ENCODE data around the gene SGK1.
"Not testable (repeated sequence)": the region's sequence is repeated elsewhere in the genome, so short reads cannot be mapped to it uniquely, and the experiment has no call there.

The SGK1 gene

DNA sequence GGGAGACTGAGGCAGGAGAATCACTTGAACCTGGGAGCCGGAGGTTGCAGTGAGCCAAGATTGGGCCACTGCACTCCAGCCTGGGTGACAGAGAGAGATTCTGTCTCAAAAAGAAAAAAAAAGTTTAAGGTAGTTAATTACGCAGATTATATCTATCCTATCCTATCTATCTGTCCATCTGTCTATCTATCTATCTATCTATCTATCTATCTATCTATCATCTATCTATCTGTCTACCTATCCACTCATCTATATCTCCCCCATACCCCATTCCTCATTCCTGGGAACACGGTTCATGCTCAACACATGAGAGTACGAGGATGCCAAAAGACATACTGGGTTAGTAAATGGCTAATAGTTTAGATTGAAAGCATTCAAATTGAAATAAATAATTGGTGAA, 8.3 kb upstream of the SGK1 start:
- DNase-seq: not testable (repeated sequence)

DNA sequence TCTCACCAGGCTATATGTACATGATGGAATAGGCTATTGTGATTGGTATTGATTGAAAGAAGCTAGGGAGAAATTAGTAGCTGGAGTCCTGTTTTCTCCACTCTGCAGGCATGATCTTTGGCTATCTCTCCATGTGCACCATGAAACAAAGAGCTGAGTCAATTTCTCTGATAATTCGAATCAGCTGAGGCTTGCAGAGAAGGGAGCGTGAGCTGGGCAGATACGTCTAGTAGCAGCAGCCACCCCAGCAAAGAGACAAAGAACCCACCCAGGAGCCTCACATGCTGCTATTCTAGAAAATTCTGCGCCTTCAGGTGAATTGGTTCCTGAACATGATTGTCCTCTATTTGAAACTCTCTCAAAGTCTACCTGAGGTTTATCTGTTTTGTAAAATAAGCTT, 6.9 kb upstream of the SGK1 start:
- no peak for DNase-seq

DNA sequence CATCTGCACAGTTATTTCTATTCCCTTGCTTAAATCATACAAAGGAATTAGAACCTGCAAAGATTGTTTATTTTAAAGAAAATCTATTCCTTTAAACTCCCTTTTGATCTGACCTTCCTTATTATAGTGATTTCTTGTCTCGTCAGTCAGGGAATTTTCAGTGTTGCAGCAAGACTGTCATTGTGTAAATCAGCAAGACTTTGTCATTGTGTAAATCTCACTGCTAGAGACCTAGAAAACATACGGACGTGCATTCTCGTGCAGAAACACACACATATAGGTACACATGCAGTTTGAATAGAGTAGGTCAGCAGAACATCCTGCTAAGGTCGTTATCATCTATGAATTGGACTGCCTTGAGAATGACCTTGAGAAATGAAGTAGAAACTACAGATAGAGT, 6.2 kb upstream of the SGK1 start:
- DNase-seq: no peak

DNA sequence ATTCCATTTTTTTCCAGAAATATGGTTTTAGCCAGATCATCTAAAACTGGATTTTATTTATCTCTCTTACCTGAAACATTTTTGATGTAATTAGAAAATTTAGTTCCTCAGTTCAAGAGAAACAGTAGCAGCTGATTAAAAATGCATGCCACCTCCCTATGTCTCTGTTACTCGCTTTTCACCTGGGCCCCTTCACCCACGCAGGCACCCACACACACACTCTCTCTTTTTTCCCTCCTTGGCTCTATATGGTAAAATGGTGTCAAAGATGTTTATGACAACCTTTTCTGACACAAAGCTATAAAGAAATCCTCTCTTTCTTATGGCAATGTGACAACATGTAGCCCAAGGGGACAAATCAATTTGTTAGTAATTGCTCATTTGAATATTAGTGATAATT, 5.8 kb upstream of the SGK1 start:
- no peak for DNase-seq

DNA sequence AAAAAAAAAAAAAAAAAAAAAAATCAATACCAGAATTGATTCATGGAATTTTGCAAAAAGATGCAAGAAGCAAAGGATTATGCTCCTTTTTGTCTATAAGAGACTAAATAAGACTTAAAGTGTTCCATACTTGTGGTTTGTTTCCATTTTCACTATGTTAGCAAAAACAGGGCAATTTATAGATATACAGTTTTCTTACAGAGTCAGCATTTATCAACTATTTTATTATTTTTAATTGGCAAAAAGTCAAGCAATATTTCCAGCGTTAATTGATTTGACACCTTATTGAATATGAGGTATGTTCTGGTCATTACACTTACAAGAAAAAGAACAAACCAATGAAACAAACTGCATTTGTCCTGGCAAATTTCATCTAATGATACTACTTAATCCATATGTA, 5.4 kb upstream of the SGK1 start:
- DNase-seq: no peak

DNA sequence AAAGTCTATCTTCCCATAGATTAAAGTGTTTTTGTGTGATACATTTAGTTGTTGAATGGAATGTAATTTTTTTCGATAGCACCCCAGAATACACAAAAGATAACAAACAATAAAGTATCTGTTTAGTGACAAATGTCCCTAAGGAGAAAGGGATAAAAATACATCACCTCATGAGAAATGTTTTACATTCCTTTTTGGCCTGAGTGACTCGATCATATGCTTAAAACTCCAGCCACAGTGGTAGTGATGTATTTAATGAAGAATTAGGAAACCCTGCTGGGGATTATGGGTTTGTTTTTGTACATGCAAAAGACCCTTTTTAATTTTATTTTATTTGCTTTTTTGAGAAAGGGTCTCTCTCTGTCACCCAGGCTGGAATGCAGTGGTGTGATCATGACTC, 4.3 kb upstream of the SGK1 start:
- DNase-seq: no peak

DNA sequence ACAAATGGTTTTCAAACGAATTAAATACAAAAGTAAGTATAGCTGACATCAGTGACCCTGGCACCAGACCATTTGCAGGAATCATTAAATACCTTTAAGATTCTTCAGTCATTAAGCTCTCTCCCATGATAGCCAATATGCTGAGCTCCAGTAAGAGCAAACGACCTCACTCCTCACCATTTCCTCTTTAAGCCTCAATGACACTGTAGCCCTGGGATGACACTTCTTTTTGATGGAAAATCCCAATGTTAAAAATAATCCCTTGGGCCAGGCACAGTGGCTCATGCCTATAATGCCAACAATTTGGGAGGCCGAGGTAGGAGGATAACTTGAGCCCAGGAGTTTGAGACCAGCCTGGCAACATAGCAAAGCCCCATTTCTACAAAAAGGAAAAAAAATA, 3.3 kb upstream of the SGK1 start:
- no peak for DNase-seq

DNA sequence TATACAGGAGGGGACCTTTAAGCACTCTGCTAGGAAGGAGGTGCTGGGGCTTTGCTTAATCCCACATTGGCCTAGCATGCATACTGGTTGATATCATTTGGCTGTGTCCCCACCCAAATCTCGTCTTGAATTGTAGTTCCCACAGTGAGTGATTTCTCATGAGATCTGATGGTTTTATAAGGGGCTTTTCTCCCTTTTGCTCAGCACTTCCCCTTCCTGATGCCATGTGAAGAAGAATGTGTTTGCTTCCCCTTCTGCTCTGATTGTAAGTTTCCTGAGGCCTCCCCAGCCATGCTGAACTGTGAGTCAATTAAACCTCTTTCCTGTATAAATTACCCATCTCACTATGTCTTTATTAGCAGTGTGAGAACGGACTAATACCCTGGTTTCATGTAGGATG, 1.8 kb upstream of the SGK1 start:
- not testable (repeated sequence) for DNase-seq

DNA sequence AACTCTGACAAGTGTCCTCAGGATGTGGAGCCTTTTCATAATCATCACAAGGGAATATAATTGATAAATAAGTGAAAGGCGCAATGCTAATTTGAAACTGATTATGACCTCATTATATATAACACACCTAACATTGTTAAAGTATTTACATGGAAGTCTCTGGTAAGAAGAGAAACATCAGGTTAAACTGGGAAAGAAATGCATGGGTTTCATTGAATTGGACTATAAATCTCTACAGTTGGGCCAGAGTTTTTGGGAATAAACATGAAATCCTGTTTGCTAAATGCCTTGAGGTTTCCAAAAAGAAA, 1.0 kb upstream of the SGK1 start:
- DNase-seq: no peak

DNA sequence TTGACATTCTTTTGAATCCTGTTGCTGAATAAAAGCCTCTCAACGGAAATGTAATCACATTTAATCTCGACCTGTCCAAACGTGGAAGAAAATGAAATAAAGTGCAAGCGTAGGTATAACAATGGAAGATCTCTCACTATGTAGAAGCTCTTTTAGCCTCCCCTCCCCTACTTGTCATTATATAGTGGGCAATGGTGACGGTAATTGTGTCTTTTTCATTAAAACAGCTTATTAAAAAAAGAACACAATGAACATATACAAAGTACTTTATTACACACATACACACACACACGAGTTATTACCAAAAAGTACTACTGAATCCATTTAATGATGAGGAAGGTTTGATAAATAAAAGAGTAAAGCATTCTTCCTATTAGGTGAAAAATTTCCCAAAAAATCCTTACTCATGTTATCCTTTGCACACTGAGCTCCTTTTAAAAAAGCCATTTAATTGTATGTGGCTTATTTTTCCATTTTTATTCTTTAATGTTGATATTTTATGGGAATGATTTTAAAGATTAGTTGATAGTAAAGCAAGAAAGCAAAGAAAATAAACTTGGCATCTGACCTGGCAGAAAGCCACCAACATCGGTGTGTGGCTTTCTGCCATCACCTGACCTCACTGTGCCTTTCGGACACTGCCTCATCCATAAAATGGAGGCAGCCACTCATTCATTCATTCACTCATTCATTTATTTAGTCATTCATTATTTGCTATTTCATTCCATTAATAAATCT, 493 bp upstream of the SGK1 start:
- DNase-seq: no peak

DNA sequence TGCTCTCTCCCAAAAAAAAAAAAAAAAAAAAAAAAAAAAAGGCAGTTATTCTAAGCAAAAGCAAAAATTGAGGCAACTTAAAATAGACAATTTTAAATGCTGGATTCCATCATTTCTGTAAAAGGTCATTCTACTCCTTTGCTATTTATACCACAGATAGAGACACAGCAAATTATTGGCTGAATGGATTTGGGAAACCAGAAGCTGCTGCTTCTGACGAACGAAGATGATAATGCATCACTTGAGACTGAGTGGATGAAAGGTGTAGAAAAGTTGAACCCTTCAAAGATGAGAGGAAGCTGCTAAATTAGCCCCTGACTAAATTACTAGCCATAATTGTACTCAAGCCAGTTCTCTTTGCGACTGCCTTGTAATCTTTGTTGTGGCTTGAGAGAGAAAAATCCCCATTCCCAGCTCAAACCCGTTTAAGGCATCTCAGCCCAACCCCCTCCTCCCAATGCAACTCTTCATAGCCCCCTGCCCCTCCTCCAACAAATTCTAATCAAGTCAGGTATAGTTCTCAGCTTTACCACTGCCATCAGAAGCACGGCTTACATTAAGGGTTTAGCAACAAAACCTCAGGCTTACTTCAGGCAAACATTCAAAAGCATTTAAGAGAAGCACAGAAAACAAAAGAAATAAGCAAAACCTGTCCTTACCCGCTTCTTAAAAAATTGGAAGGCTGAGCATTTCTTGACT, 1.0 kb downstream of the SGK1 start:
- no peak for DNase-seq

DNA sequence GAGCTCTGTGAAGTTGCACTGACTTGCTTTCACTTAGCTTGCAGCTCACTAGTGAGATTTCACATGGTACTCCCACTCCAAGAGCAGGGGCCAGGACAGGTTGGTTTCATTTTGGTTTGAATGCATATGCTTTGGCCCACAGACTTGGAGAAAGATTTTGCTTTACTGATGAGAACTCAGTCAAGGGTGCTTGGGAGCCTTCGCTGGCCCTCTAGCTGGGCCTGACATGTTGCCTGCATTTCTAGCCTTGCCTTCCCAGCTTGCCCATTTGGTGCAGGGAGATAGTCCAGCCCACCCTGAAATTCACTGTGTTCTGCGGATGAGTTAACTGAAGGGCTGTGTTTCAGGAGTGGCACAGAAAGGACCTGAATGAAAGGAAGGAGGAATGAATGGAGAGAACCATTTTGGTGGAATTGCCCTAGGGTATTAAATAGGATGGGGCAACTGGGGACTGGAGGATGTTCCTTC, 1.9 kb downstream of the SGK1 start:
- no peak for DNase-seq

DNA sequence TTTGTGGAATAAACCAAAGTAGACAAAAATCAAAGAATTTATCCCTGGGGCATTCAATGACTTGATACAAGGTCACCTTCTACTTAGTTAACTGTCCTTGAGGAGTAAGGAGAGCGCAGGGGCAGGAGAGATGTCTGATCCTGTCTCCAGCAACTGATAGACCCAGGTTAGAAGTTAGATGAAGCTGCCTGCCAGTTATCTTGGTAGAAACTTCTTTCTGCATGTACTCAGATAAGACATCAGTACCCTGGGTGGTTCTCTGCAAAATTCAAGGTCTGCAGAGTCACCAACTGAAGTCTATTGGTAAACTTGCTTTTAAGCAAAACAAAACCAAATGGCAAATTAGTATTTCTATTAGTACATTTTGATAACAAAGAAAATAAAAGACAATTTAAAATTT, 2.7 kb downstream of the SGK1 start:
- no peak for DNase-seq

DNA sequence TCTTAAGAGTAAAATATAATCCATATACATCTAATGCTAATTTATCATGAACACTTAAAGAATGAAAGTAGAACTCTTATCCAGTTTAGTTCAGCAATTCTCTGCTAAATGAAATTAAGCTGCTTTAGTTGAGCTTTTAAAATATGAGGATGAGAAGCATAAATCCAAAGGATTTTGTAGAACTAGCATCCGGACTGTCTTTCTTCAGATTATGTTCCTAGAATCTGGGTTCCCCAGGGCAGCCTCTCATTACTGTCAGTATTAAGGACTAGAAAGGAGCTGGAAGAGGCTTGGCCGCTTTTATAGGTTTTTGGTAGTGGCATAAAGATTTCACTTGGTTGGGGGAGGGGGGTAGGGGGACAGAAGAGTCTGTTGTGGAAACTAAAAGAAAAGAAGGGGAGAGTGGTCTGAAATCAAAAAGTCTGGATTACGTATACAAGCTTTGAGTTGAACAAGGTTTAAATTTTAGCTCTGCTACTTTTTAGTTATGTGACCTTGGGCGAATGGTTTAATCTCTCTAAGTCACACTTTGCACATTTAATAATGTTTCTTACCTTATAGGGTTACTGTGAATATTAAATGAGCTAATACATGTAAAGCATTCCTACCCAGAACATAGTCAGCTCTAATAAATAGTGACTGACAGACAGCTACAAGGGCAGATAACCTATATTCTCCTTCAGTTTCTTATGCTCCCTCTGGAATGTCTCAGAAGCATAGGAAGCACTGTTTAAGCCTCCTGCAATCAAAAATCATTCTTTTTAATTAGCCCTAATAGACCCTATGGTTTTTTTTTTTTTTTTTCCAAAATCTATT, 3.7 kb downstream of the SGK1 start:
- no peak for DNase-seq

DNA sequence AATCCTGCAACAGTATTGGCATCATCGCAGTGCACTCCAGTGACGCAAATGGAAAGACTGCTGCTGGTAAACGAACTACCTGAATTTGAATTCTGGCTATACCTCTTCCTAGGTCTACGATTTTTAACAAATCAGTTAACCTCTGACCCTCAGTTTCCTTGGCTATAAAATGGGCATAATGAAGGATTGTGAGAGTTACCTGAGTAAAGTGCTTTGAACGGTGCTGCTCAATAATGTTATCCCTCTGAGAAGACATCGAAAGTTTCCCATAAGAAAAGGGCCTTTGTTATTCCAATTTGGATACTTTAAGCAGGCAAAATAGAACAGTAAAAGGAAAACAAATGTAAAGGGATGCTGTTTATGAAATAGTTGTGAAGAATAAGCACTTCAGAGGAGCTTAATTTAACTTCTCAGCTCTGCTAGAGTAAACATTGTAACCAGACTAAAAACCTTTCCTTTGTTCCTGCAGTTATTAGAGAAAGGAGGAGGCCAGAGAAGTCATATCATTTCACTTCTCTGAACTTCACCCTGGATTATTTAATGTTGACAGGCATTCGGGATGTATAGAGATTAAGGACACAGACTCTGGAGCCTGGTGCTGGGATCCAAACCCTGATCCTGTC, 5.8 kb downstream of the SGK1 start:
- no peak for DNase-seq

DNA sequence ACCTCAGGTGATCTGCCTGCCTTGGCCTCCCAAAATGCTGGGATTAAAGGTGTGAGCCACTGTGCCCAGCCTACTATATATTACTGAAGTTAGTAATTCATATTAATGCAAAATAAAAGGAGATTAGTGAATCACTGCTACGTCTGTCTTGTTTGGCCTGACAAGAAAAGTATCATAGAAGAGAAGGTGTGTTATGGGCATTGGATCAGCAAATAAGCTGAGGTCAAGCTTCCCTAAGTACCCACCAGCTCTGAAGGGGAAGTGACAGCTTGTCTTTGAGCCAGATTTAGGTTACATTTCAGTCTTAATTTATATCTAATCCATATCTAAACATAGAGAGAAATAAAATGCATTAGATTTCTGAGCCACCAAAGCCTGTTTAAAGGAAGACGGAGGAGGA, 7.1 kb downstream of the SGK1 start:
- DNase-seq: no peak

DNA sequence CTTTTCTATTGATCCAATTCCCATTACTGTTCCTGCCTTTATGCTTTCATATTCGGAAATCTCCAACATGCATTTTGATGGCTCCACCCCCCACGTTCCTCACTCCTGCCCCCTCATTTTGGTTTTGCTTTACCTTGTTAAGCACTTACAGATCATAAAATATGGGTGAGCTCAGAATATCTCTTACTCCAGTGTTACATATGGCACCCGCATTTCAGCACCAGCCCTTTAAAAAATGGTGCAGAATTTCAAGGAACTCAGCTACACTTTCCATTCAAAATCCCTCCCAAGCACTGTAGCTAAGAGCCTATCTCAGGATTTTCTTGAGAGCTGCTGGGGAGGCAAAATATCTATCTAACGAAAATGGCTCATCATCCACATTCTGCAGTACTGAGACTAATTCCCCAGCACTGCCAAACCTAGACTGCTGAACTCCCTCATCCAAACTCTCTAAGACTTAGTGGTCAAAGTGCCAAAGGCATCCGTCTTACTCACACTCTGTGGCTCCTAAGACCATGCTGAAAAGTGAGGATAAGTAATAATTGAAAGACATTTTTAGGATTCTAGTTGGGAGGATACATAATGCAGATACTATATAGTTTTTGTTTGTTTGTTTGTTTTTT, 7.8 kb downstream of the SGK1 start:
- no peak for DNase-seq

DNA sequence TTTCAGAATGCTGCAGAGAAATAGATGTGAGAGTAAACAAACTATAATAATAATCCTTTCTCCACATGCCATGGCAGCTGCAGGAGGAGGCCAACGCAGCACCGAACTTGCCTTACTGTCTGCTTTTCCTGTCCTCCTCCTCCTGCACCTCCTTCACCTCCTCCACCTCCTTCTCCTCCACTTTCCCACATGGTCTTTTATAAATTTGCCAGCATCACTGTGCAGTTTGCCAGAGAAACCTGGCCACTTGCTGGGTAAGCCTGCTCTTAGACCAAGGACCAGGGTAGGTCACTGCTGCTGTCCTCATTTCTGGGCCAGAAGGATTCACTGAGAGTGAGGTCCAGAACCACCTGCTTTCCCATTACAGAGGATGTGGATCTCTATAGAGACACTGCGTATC, 8.7 kb downstream of the SGK1 start:
- no peak for DNase-seq

DNA sequence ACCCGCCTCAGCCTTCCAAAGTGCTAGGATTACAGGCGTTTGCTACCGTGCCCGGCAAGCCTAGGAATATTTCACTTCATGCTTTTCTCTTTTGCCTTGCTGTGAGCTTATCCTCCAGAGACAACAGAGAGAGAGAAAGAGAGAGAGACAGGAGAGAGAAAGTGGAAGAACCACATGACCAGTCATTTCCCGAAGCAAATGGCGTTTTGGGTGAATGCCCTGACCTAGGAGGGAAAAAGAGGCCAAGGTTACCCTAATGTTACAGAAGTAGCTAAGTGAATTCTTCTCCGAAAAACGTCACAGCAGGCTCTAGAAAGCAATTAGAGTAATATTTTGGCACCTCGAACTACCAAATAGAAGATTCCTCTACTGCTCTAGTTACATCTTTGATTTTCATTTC, 9.1 kb downstream of the SGK1 start:
- no peak for DNase-seq

DNA sequence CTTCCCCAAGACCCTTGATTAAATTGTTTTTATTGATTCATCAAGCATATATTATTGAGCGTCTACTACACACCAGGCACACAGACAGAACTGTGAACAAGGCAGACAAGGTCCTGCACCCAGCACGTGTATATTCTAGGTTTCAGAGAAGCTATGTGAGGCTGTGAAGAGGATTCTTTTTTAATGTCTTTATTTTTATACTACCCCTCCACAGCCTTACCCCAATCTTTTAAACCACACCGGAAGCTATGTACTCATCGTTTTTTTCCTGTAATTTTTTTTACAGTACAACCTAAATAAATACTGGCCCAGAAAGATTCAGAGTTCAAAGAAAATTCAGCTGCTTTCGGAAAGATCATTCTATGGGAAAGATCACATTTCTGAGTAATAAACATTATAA, 10.0 kb downstream of the SGK1 start:
- no peak for DNase-seq

DNA sequence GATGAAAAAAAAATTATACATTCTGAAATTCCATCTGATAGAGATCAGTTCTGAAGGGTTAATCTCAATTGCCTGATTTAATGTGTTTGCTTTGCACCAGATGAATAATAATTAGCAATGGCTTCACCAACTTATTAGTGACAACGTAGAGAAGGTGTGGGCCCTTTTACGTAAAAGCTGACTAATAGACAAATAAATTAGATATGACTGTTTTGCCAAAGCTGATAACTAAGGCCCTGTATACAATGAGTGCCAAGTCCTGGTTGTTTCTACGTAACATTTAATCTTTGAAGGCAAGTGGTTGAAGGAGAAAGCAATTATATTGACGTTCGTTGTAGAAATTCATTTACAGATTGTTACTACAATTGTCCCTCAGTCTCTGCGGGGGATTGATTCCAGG, 10.8 kb downstream of the SGK1 start:
- no peak for DNase-seq

DNA sequence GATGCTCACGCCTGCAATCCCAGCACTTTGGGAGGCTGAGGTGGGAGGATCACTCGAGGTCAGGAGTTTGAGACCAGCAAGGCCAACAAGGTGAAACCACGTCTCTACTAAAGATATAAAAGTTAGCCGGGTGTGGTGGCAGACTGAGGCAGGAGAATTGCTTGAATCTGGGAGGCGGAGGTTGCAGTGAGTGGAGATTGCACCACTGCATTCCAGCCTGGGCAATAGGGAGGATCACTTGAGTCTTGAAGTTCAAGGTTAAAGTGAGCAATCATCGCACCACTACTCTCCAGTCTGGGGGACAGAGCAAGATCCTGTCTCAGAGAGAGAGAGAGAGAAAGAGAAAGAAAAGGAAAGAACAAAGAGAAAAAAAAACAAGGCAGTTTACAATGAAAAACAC, 13.5 kb downstream of the SGK1 start:
- not testable (repeated sequence) for DNase-seq

DNA sequence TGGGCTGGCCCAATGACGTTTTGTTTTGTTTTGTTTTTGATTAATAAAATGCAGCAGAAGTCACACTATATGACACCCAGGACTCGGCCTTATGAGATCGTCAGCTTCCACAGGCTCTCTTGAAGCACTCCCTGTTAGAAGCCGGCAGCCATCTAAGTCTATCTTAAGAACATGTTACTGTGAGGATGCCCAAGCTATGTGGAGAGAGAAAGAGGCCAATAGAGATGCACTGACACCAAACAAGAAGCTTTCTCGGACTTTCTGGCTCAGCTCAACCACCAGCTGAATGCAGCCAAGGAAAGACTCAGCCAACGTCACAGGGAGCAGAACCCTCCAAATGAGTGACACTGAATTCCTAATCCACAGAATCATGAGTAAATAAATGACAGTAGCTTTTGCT, 14.0 kb downstream of the SGK1 start:
- DNase-seq: no peak

All from CD4-positive, alpha-beta T cell treated with Interleukin-17A for 1 hour (primary cell).